Glomerular endothelial cell (primary cell): ENCODE results near the gene CHRDL2. TPM values are rescaled to one million over a fixed set of nuclear protein-coding genes. Genes with fewer than 3 reads are reported as not detected.
"Not testable (repeated sequence)": the region's sequence is repeated elsewhere in the genome, so short reads cannot be mapped to it uniquely, and the experiment has no call there.

Experiments used
- DNase-seq: peaks from one replicate; pipeline ENCODE4 v3.0.0-alpha.2; 2011; ENCODE audit warnings: low read depth, low spot score; ENCODE audit errors: extremely low read depth
- total RNA-seq: library from RNA; depleted of rRNA; stranded (reverse); fragments of >200 nt; gene quantifications from 2 replicates; pipeline ENCODE4 v1.2.3, GENCODE V29; 2015

CHRDL2 gene
- total RNA-seq, 1 donor from 2014 or later, result not detected

GRCh38 chr11:74673693-74674360 lies 57.4 kb downstream of the CHRDL2 start:
- no peak for DNase-seq

- DNase-seq, result no peak
These were observed 58.1 kb downstream of the CHRDL2 start for GRCh38 chr11:74672956-74673692.

GRCh38 chr11:74672332-74672955 lies 58.8 kb downstream of the CHRDL2 start:
- DNase-seq, result no peak

GRCh38 chr11:74671520-74672196 lies 59.6 kb downstream of the CHRDL2 start:
- no peak for DNase-seq

- DNase-seq, result no peak
These were observed 61.1 kb downstream of the CHRDL2 start for GRCh38 chr11:74670171-74670570.

- DNase-seq, result no peak
These were observed 61.7 kb downstream of the CHRDL2 start for GRCh38 chr11:74669211-74670160.

GRCh38 chr11:74663315-74663714 lies 67.9 kb downstream of the CHRDL2 start:
- DNase-seq, result no peak

GRCh38 chr11:74662487-74663103 lies 68.6 kb downstream of the CHRDL2 start:
- no peak for DNase-seq

- DNase-seq, result not testable (repeated sequence)
These were observed 72.1 kb downstream of the CHRDL2 start for GRCh38 chr11:74659124-74659523.

- DNase-seq, result no peak
These were observed 76.2 kb downstream of the CHRDL2 start for GRCh38 chr11:74654976-74655375.

- no peak for DNase-seq
These were observed 80.7 kb downstream of the CHRDL2 start for GRCh38 chr11:74650498-74650897.

- DNase-seq, result no peak
These were observed 82.3 kb downstream of the CHRDL2 start for GRCh38 chr11:74648894-74649293.

GRCh38 chr11:74647831-74648230 lies 83.4 kb downstream of the CHRDL2 start:
- no peak for DNase-seq

- DNase-seq, result no peak
These were observed 83.8 kb downstream of the CHRDL2 start for GRCh38 chr11:74647404-74647803.

GRCh38 chr11:74646954-74647353 lies 84.3 kb downstream of the CHRDL2 start:
- DNase-seq, result no peak

Other genes starting within 250 kb of the CHRDL2 start
- gene LIPT2, start 237.7 kb downstream of the CHRDL2 start, total RNA-seq, result 2.8 and 3.6 TPM in 2 replicates
- 6.5 and 12.1 TPM in 2 replicates for gene POLD3, start 138.8 kb downstream of the CHRDL2 start, total RNA-seq
- gene RNF169, start 17.4 kb upstream of the CHRDL2 start, total RNA-seq, result 23.7 and 29.5 TPM in 2 replicates
- 8.3 and 17.0 TPM in 2 replicates for gene XRRA1, start 217.7 kb upstream of the CHRDL2 start, total RNA-seq
- gene SPCS2, start 217.8 kb upstream of the CHRDL2 start, total RNA-seq, result 50.9 and 53.2 TPM in 2 replicates